Measurements from ENCODE around the gene DUSP7. TPM values are rescaled to one million over a fixed set of nuclear protein-coding genes. Genes with fewer than 3 reads are reported as not detected.

The DUSP7 gene
- total RNA-seq, 1 donor from 2014 or later: 30.3 TPM

GRCh38 chr3:52068730-52069129 is 12.4 kb upstream of the DUSP7 start:
- intact Hi-C loops (cut with micrococcal nuclease): no loop called here
- no peaks in the 10 kb centered on the region for H3K9me3 Mint-ChIP-seq
- H3K4me1 Mint-ChIP-seq (ENCODE audit: low read depth): no peaks in the 10 kb centered on the region
- H3K27ac Mint-ChIP-seq: no peak overlapping the region
- peaks cover 2% of the 10 kb centered on the region for H3K36me3 Mint-ChIP-seq (ENCODE audit: low read depth)
- no peaks in the 10 kb centered on the region for H3K27me3 Mint-ChIP-seq (ENCODE audit: low read depth)
- no peak for DNase-seq (ENCODE audit: low spot score)
- H3K4me3 Mint-ChIP-seq (ENCODE audit: low read depth): no peak overlapping the region

GRCh38 chr3:52068055-52068571 is 11.7 kb upstream of the DUSP7 start:
- H3K27ac Mint-ChIP-seq: no peak overlapping the region
- H3K4me3 Mint-ChIP-seq (ENCODE audit: low read depth): no peak overlapping the region
- no peak for DNase-seq (ENCODE audit: low spot score)
- H3K27me3 Mint-ChIP-seq (ENCODE audit: low read depth): no peaks in the 10 kb centered on the region
- H3K36me3 Mint-ChIP-seq (ENCODE audit: low read depth): no peaks in the 10 kb centered on the region
- no peaks in the 10 kb centered on the region for H3K4me1 Mint-ChIP-seq (ENCODE audit: low read depth)
- H3K9me3 Mint-ChIP-seq: no peaks in the 10 kb centered on the region
- intact Hi-C loops (cut with micrococcal nuclease): no loop called here

- DNase-seq (ENCODE audit: low spot score): no peak
- H3K4me3 Mint-ChIP-seq (ENCODE audit: low read depth): no peak overlapping the region
- no peaks in the 10 kb centered on the region for H3K27me3 Mint-ChIP-seq (ENCODE audit: low read depth)
- H3K27ac Mint-ChIP-seq: no peak overlapping the region
- H3K4me1 Mint-ChIP-seq (ENCODE audit: low read depth): no peaks in the 10 kb centered on the region
- intact Hi-C loops (cut with micrococcal nuclease): no loop called here
- H3K36me3 Mint-ChIP-seq (ENCODE audit: low read depth): no peaks in the 10 kb centered on the region
- H3K9me3 Mint-ChIP-seq: no peaks in the 10 kb centered on the region
Observed at GRCh38 chr3:52067526-52067925, 11.2 kb upstream of the DUSP7 start.

- no peak overlapping the region for H3K4me3 Mint-ChIP-seq (ENCODE audit: low read depth)
- no peaks in the 10 kb centered on the region for H3K36me3 Mint-ChIP-seq (ENCODE audit: low read depth)
- no peak for DNase-seq (ENCODE audit: low spot score)
- H3K27me3 Mint-ChIP-seq (ENCODE audit: low read depth): no peaks in the 10 kb centered on the region
- intact Hi-C loops (cut with micrococcal nuclease): no loop called here
- H3K27ac Mint-ChIP-seq: no peak overlapping the region
- H3K4me1 Mint-ChIP-seq (ENCODE audit: low read depth): no peaks in the 10 kb centered on the region
- no peaks in the 10 kb centered on the region for H3K9me3 Mint-ChIP-seq
Observed at GRCh38 chr3:52067046-52067445, 10.7 kb upstream of the DUSP7 start.

GRCh38 chr3:52065264-52065756 is 8.9 kb upstream of the DUSP7 start:
- Mint-ChIP-seq H3K27me3 (ENCODE audit: low read depth) (no peaks in the 10 kb centered on the region), H3K4me3 (ENCODE audit: low read depth) (no peak overlapping the region), H3K27ac (no peak overlapping the region), H3K36me3 (ENCODE audit: low read depth) (no peaks in the 10 kb centered on the region), H3K9me3 (no peaks in the 10 kb centered on the region), H3K4me1 (ENCODE audit: low read depth) (no peaks in the 10 kb centered on the region)
- DNase-seq (ENCODE audit: low spot score): no peak
- intact Hi-C loops (cut with micrococcal nuclease): no loop called here

- H3K36me3 Mint-ChIP-seq (ENCODE audit: low read depth): no peaks in the 10 kb centered on the region
- intact Hi-C loops (cut with micrococcal nuclease): no loop called here
- H3K4me3 Mint-ChIP-seq (ENCODE audit: low read depth): no peak overlapping the region
- H3K4me1 Mint-ChIP-seq (ENCODE audit: low read depth): no peaks in the 10 kb centered on the region
- no peak for DNase-seq (ENCODE audit: low spot score)
- no peaks in the 10 kb centered on the region for H3K9me3 Mint-ChIP-seq
- no peaks in the 10 kb centered on the region for H3K27me3 Mint-ChIP-seq (ENCODE audit: low read depth)
- H3K27ac Mint-ChIP-seq: no peak overlapping the region
Observed at GRCh38 chr3:52064561-52064960, 8.2 kb upstream of the DUSP7 start.

GRCh38 chr3:52063026-52063723 is 6.8 kb upstream of the DUSP7 start:
- H3K27ac Mint-ChIP-seq: no peak overlapping the region
- H3K4me3 Mint-ChIP-seq (ENCODE audit: low read depth): no peak overlapping the region
- no peaks in the 10 kb centered on the region for H3K4me1 Mint-ChIP-seq (ENCODE audit: low read depth)
- no peak for DNase-seq (ENCODE audit: low spot score)
- no peaks in the 10 kb centered on the region for H3K36me3 Mint-ChIP-seq (ENCODE audit: low read depth)
- no peaks in the 10 kb centered on the region for H3K9me3 Mint-ChIP-seq
- H3K27me3 Mint-ChIP-seq (ENCODE audit: low read depth): no peaks in the 10 kb centered on the region
- intact Hi-C loops (cut with micrococcal nuclease): no loop called here

- no peaks in the 10 kb centered on the region for H3K27me3 Mint-ChIP-seq (ENCODE audit: low read depth)
- no peaks in the 10 kb centered on the region for H3K9me3 Mint-ChIP-seq
- H3K27ac Mint-ChIP-seq: no peak overlapping the region
- peaks cover 2% of the 10 kb centered on the region for H3K4me1 Mint-ChIP-seq (ENCODE audit: low read depth)
- intact Hi-C loops (cut with micrococcal nuclease): no loop called here
- no peak overlapping the region for H3K4me3 Mint-ChIP-seq (ENCODE audit: low read depth)
- DNase-seq (ENCODE audit: low spot score): no peak
- no peaks in the 10 kb centered on the region for H3K36me3 Mint-ChIP-seq (ENCODE audit: low read depth)
Observed at GRCh38 chr3:52062505-52062904, 6.1 kb upstream of the DUSP7 start.

GRCh38 chr3:52061121-52061910 is 4.9 kb upstream of the DUSP7 start:
- intact Hi-C loops (cut with micrococcal nuclease): no loop called here

GRCh38 chr3:52059781-52060180 is 3.4 kb upstream of the DUSP7 start:
- H3K9me3 Mint-ChIP-seq: no peaks in the 10 kb centered on the region
- peaks cover under 1% of the 10 kb centered on the region for H3K36me3 Mint-ChIP-seq (ENCODE audit: low read depth)
- H3K27me3 Mint-ChIP-seq (ENCODE audit: low read depth): no peaks in the 10 kb centered on the region
- no peak overlapping the region for H3K27ac Mint-ChIP-seq
- no peak for DNase-seq (ENCODE audit: low spot score)
- peaks cover 6% of the 10 kb centered on the region for H3K4me1 Mint-ChIP-seq (ENCODE audit: low read depth)
- intact Hi-C loops (cut with micrococcal nuclease): loop anchor here (10.0 kb wide), 3 partner anchors 215 to 625 kb away; partner anchors contain the start of genes GNL3, NT5DC2, PBRM1 and UQCC5
- H3K4me3 Mint-ChIP-seq (ENCODE audit: low read depth): no peak overlapping the region

More at GRCh38 chr3:52061121-52061910, 4.9 kb upstream of the DUSP7 start:
- H3K27me3 Mint-ChIP-seq (ENCODE audit: low read depth): no peaks in the 10 kb centered on the region
- H3K4me3 Mint-ChIP-seq (ENCODE audit: low read depth): no peak overlapping the region
- H3K9me3 Mint-ChIP-seq: no peaks in the 10 kb centered on the region
- no peak overlapping the region for H3K27ac Mint-ChIP-seq
- H3K4me1 Mint-ChIP-seq (ENCODE audit: low read depth): peaks cover 6% of the 10 kb centered on the region
- no peaks in the 10 kb centered on the region for H3K36me3 Mint-ChIP-seq (ENCODE audit: low read depth)
- no peak for DNase-seq (ENCODE audit: low spot score)

- Mint-ChIP-seq H3K27ac (no peak overlapping the region), H3K4me1 (ENCODE audit: low read depth) (peaks cover 22% of the 10 kb centered on the region), H3K27me3 (ENCODE audit: low read depth) (no peaks in the 10 kb centered on the region), H3K9me3 (no peaks in the 10 kb centered on the region), H3K36me3 (ENCODE audit: low read depth) (peaks cover 16% of the 10 kb centered on the region), H3K4me3 (ENCODE audit: low read depth) (peak overlapping the region; percentile 30)
- DNase-seq (ENCODE audit: low spot score): no peak
- intact Hi-C loops (cut with micrococcal nuclease): loop anchor here (1.0 to 10.0 kb wide), 8 partner anchors 29 to 627 kb away; partner anchors contain the start of genes ALAS1, GNL3, NT5DC2 and PBRM1
Observed at GRCh38 chr3:52057812-52058495, 1.6 kb upstream of the DUSP7 start.

GRCh38 chr3:52056968-52057811 is 819 bp upstream of the DUSP7 start:
- H3K36me3 Mint-ChIP-seq (ENCODE audit: low read depth): peaks cover 24% of the 10 kb centered on the region
- peak overlapping the region; percentile 92 for H3K4me3 Mint-ChIP-seq (ENCODE audit: low read depth)
- peak; percentile 99 for DNase-seq (ENCODE audit: low spot score)
- H3K9me3 Mint-ChIP-seq: no peaks in the 10 kb centered on the region
- H3K27ac Mint-ChIP-seq: peak overlapping the region; percentile 88
- H3K27me3 Mint-ChIP-seq (ENCODE audit: low read depth): no peaks in the 10 kb centered on the region
- intact Hi-C loops (cut with micrococcal nuclease): loop anchor here (1.0 to 10.0 kb wide), 8 partner anchors 30 to 628 kb away; partner anchors contain the start of genes ALAS1, GNL3, NT5DC2 and PBRM1
- peaks cover 30% of the 10 kb centered on the region for H3K4me1 Mint-ChIP-seq (ENCODE audit: low read depth)

Data from activated T-helper 2 cell treated with anti-CD3 and anti-CD28 coated beads, Interferon-gamma antibody, Interleukin-2, Interleukin-4, amounts not matched to agents 10 μg/mL and 5 μg/mL and 100 μg/mL, durations not matched to agents 14 hours and 24 hours and 36 hours (primary cell).